GM23338 (cell line): ENCODE data around the gene ILKAP. TPM values are rescaled to one million over a fixed set of nuclear protein-coding genes. Genes with fewer than 3 reads are reported as not detected.

ENCODE experiments used
- ATAC-seq: fragments of 200-7000 bp; cut with Tn5 transposase; 3 replicates; pipeline ENCODE4 v1.9.1; 2020
- DNase-seq: peaks from one replicate; pipeline ENCODE4 v3.0.0-alpha.2; 2015; ENCODE audit warnings: low spot score
- H2AFZ ChIP-seq: fragments of 200-600 bp; sonication (generic); 2 replicates; pipeline ENCODE4 v1.8.0; 2016; ENCODE audit warnings: antibody characterized with exemption, mild to moderate bottlenecking, moderate library complexity
- H3F3A ChIP-seq: fragments of 200-600 bp; sonication (generic); replicated peaks from 2 replicates; pipeline ENCODE4 v1.8.0; 2017; ENCODE audit warnings: antibody characterized with exemption, mixed run types, low read depth
- H3K27ac ChIP-seq: fragments of 200-600 bp; sonication (generic); 2 replicates; pipeline ENCODE4 v1.6.1; 2016; ENCODE audit warnings: low read depth
- H3K27me3 ChIP-seq: fragments of 200-600 bp; sonication (generic); 2 replicates; pipeline ENCODE4 v1.8.0; 2016; ENCODE audit warnings: mild to moderate bottlenecking, mixed run types, moderate library complexity; ENCODE audit not compliant: insufficient read depth
- H3K36me3 ChIP-seq: fragments of 200-600 bp; sonication (generic); 2 replicates; pipeline ENCODE4 v1.8.0; 2016; ENCODE audit warnings: mild to moderate bottlenecking; ENCODE audit not compliant: insufficient read depth
- H3K4me1 ChIP-seq: fragments of 200-600 bp; sonication (generic); 2 replicates; pipeline ENCODE4 v1.8.0; 2016; ENCODE audit warnings: mild to moderate bottlenecking, moderate library complexity; ENCODE audit not compliant: insufficient read depth
- H3K4me2 ChIP-seq: fragments of 200-600 bp; sonication (generic); 2 replicates; pipeline ENCODE4 v1.7.1; 2017; ENCODE audit warnings: mixed run types
- H3K4me3 ChIP-seq: fragments of 200-600 bp; sonication (generic); 2 replicates; pipeline ENCODE4 v1.6.1; 2016; ENCODE audit warnings: mixed run types
- H3K79me2 ChIP-seq: fragments of 200-600 bp; sonication (generic); replicated peaks from 2 replicates; pipeline ENCODE4 v1.8.0; 2017; ENCODE audit warnings: mild to moderate bottlenecking; ENCODE audit not compliant: insufficient read depth
- H3K9me2 ChIP-seq: fragments of 200-600 bp; sonication (generic); 2 replicates; pipeline ENCODE4 v1.8.0; 2017; ENCODE audit not compliant: insufficient read depth
- H4K20me1 ChIP-seq: fragments of 200-600 bp; sonication (generic); replicated peaks from 2 replicates; pipeline ENCODE4 v1.8.0; 2017; ENCODE audit warnings: mild to moderate bottlenecking; ENCODE audit not compliant: insufficient read depth
- H3K27ac Mint-ChIP-seq: 2 replicates; pipeline ENCODE4 v1.8.0; 2020; ENCODE audit warnings: inconsistent platforms, mild to moderate bottlenecking, moderate library complexity, mixed read lengths
- H3K27me3 Mint-ChIP-seq: 3 replicates; pipeline ENCODE4 v1.8.0; 2022; ENCODE audit warnings: low read depth, mild to moderate bottlenecking, moderate library complexity, mixed read lengths, inconsistent platforms; ENCODE audit not compliant: insufficient read depth, poor library complexity
- H3K36me3 Mint-ChIP-seq: 3 replicates; pipeline ENCODE4 v1.8.0; 2021; ENCODE audit warnings: low read depth, mild to moderate bottlenecking, inconsistent platforms, moderate library complexity, mixed read lengths
- H3K4me1 Mint-ChIP-seq: 3 replicates; pipeline ENCODE4 v1.8.0; 2020; ENCODE audit warnings: mild to moderate bottlenecking, inconsistent platforms, mixed read lengths
- H3K4me3 Mint-ChIP-seq: 3 replicates; pipeline ENCODE4 v1.8.0; 2021; ENCODE audit warnings: moderate library complexity, mild to moderate bottlenecking, inconsistent platforms, mixed read lengths
- H3K9me3 Mint-ChIP-seq: 3 replicates; pipeline ENCODE4 v1.8.0; 2020; ENCODE audit warnings: moderate library complexity, mild to moderate bottlenecking, inconsistent platforms, mixed read lengths
- CREB1 ChIP-seq: fragments of 250-450 bp; sonication (Bioruptor Pico); IDR thresholded peaks from 2 replicates; pipeline ENCODE4 v1.5.0; 2020; ENCODE audit warnings: low read depth, mild to moderate bottlenecking, moderate library complexity
- EZH2 ChIP-seq: fragments of 200-600 bp; sonication (generic); IDR thresholded peaks from one replicate; pipeline ENCODE4 v1.8.0; 2017; ENCODE audit warnings: antibody characterized with exemption, mild to moderate bottlenecking, low read depth; ENCODE audit not compliant: unreplicated experiment
- EZH2phosphoT487 ChIP-seq: fragments of 200-600 bp; sonication (generic); IDR thresholded peaks from one replicate; pipeline ENCODE4 v1.8.1; 2018; ENCODE audit warnings: antibody characterized with exemption; ENCODE audit not compliant: unreplicated experiment
- JUNB ChIP-seq: IDR thresholded peaks from one replicate; pipeline ENCODE4 v1.6.1; 2016; ENCODE audit warnings: antibody characterized with exemption; ENCODE audit not compliant: unreplicated experiment
- NANOG ChIP-seq: IDR thresholded peaks from 2 replicates; pipeline ENCODE4 v1.6.1; 2016; ENCODE audit warnings: antibody characterized with exemption, borderline replicate concordance
- polyA plus RNA-seq: library from polyadenylated mRNA; unstranded; fragments of >200 nt; fragmentation: Nextera tagmentation; extraction: Ambion mirVana; gene quantifications from 2 replicates; pipeline ENCODE4 v1.2.1, GENCODE V29; 2016
- total RNA-seq: library from RNA; depleted of rRNA; stranded (reverse); fragments of >200 nt; shearing (Covaris generic); gene quantifications from 2 replicates; pipeline ENCODE4 v1.2.3, GENCODE V29; 2014
- TF ChIP-seq, protein P1 (sequence below), 2 experiments: fragments of 200-600 bp in 1 of 2; sonication (generic) in 1 of 2; conservative IDR thresholded peaks; 2 replicates each; pipeline versions ENCODE4 v1.5.1 to v1.6.1; 2016 to 2017; ENCODE audit warnings: antibody characterized with exemption in 2 of 2, low read depth in 2 of 2, mild to moderate bottlenecking in 2 of 2, moderate library complexity in 1 of 2
- TF ChIP-seq, protein P2 (sequence below): IDR thresholded peaks from one replicate; pipeline ENCODE4 v1.6.1; 2018; ENCODE audit warnings: antibody characterized with exemption; ENCODE audit not compliant: unreplicated experiment

ILKAP gene
- total and polyA plus RNA-seq, 2 experiments from 2014 or later: 17.0 to 35.9 TPM

DNA sequence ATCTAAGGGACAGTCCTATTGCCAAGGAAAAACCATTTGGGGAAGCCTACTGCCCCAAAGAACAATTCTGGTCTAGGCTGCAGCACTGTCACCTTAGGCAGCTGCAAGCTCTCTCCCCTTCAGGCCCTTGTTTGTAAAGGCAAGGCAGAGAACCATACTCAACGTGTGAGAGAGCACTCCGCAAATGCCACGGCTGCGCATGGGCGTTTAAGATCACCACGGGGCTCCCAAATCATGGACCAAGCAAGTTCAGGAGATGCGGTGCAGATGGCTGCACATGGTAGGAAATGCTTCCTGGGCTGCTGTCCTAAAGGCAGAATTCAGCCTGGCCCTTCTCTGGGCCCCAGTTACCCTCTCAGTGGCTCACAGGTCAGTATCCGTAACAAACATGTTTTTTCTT lies 29.2 kb downstream of the ILKAP start:
- Mint-ChIP-seq H3K36me3 (peaks cover 52% of the 10 kb centered on the region), H3K9me3 (no peaks in the 10 kb centered on the region), H3K4me1 (no peaks in the 10 kb centered on the region), H3K27ac (no peak overlapping the region), H3K4me3 (no peak overlapping the region), H3K27me3 (peaks cover 4% of the 10 kb centered on the region)
- TF ChIP-seq, protein P1, sequence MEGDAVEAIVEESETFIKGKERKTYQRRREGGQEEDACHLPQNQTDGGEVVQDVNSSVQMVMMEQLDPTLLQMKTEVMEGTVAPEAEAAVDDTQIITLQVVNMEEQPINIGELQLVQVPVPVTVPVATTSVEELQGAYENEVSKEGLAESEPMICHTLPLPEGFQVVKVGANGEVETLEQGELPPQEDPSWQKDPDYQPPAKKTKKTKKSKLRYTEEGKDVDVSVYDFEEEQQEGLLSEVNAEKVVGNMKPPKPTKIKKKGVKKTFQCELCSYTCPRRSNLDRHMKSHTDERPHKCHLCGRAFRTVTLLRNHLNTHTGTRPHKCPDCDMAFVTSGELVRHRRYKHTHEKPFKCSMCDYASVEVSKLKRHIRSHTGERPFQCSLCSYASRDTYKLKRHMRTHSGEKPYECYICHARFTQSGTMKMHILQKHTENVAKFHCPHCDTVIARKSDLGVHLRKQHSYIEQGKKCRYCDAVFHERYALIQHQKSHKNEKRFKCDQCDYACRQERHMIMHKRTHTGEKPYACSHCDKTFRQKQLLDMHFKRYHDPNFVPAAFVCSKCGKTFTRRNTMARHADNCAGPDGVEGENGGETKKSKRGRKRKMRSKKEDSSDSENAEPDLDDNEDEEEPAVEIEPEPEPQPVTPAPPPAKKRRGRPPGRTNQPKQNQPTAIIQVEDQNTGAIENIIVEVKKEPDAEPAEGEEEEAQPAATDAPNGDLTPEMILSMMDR (conservative IDR thresholded peaks at IDR 0.05; ENCODE audit: low read depth in 2 of 2): no peak
- TF ChIP-seq EZH2phosphoT487 (no peak), NANOG (no peak), JUNB (no peak), EZH2 (no peak), CREB1 (CRISPR knock-in tag) (no peak)
- TF ChIP-seq, protein P2, sequence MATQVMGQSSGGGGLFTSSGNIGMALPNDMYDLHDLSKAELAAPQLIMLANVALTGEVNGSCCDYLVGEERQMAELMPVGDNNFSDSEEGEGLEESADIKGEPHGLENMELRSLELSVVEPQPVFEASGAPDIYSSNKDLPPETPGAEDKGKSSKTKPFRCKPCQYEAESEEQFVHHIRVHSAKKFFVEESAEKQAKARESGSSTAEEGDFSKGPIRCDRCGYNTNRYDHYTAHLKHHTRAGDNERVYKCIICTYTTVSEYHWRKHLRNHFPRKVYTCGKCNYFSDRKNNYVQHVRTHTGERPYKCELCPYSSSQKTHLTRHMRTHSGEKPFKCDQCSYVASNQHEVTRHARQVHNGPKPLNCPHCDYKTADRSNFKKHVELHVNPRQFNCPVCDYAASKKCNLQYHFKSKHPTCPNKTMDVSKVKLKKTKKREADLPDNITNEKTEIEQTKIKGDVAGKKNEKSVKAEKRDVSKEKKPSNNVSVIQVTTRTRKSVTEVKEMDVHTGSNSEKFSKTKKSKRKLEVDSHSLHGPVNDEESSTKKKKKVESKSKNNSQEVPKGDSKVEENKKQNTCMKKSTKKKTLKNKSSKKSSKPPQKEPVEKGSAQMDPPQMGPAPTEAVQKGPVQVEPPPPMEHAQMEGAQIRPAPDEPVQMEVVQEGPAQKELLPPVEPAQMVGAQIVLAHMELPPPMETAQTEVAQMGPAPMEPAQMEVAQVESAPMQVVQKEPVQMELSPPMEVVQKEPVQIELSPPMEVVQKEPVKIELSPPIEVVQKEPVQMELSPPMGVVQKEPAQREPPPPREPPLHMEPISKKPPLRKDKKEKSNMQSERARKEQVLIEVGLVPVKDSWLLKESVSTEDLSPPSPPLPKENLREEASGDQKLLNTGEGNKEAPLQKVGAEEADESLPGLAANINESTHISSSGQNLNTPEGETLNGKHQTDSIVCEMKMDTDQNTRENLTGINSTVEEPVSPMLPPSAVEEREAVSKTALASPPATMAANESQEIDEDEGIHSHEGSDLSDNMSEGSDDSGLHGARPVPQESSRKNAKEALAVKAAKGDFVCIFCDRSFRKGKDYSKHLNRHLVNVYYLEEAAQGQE: no peak
- Histone ChIP-seq H4K20me1 (no peaks in the 10 kb centered on the region; the same call in none of the 2 replicates), H3K4me3 (no peak overlapping the region), H2AFZ (no peak overlapping the region), H3K9me2 (no peaks in the 10 kb centered on the region), H3K36me3 (peaks cover 20% of the 10 kb centered on the region), H3K27ac (no peak overlapping the region), H3K27me3 (no peaks in the 10 kb centered on the region), H3K79me2 (no peaks in the 10 kb centered on the region), H3K4me1 (no peaks in the 10 kb centered on the region), H3K4me2 (no peak overlapping the region), H3F3A (no peaks in the 10 kb centered on the region)
- DNase-seq (no peak), ATAC-seq (no peak)

DNA sequence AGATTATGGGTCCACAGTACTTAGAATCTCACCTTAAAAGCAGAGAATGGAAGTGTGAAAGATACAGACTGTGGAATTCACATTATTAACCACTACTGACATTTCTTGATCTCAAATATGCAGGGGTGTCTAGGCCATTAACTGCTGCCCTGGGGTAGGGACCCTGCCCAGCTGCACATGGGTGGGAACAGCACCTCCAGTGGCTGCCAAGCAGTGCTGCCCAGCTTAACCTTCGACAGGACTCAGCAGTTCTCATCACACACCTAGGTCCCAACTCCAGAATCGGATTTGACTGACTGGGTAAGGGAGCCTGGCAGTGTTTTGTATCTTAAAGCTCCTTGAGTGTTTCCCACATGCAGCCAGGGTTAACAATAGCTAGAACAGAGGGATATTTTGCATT lies 29.8 kb downstream of the ILKAP start:
- peaks cover 15% of the 10 kb centered on the region for H3K36me3 ChIP-seq
- H3F3A ChIP-seq: no peaks in the 10 kb centered on the region
- Mint-ChIP-seq H3K9me3 (no peaks in the 10 kb centered on the region), H3K36me3 (peaks cover 46% of the 10 kb centered on the region), H3K4me3 (no peak overlapping the region), H3K27me3 (peaks cover 4% of the 10 kb centered on the region), H3K27ac (no peak overlapping the region), H3K4me1 (no peaks in the 10 kb centered on the region)
- H3K27me3 ChIP-seq: no peaks in the 10 kb centered on the region
- H3K4me3 ChIP-seq: no peak overlapping the region
- peak; percentile 27 for DNase-seq
- H4K20me1 ChIP-seq: no peaks in the 10 kb centered on the region; the same call in none of the 2 replicates
- no peaks in the 10 kb centered on the region for H3K9me2 ChIP-seq
- H3K79me2 ChIP-seq: no peaks in the 10 kb centered on the region
- H3K4me2 ChIP-seq: no peak overlapping the region
- no peak overlapping the region for H2AFZ ChIP-seq
- no peaks in the 10 kb centered on the region for H3K4me1 ChIP-seq
- no peak overlapping the region for H3K27ac ChIP-seq
- TF ChIP-seq, protein P1 (conservative IDR thresholded peaks at IDR 0.05; ENCODE audit: low read depth in 2 of 2): peak; percentile 22 to 31; a peak in 3 of 4 replicates
- TF ChIP-seq, protein P2: no peak
- peak; percentile 89 for ATAC-seq
